ENCODE measurements around the gene RUBCNL. TPM values are rescaled to one million over a fixed set of nuclear protein-coding genes. Genes with fewer than 3 reads are reported as not detected.
"Not testable (repeated sequence)": the region's sequence is repeated elsewhere in the genome, so short reads cannot be mapped to it uniquely, and the experiment has no call there.

The RUBCNL gene
- total RNA-seq, 2 donors from 2014 or later = 2.1 to 2.3 TPM

DNA sequence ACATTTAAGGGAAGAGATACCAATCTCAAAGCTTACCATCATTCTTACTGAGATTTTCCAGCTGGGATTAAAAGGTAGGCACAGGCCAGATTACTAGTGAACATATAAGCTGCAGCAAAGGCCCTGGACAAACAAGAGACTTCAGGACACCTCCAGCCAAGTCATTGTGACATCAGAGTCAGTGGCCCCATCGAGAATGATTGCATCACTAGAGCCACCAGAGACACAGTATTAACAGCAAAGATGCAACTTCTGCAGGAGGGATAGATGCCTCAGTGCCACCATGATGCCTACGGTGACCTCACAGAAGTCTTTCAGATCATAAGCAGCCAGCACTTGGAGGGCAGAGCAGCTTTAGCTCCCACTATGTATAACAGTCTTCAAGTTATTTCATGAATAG is 8.6 kb downstream of the RUBCNL start:
- H3K27ac ChIP-seq = no peak overlapping the region
- H3K4me3 ChIP-seq = no peak overlapping the region
- TF ChIP-seq POLR2A (IDR thresholded peaks at IDR 0.05) = no peak
- TF ChIP-seq, protein P1, sequence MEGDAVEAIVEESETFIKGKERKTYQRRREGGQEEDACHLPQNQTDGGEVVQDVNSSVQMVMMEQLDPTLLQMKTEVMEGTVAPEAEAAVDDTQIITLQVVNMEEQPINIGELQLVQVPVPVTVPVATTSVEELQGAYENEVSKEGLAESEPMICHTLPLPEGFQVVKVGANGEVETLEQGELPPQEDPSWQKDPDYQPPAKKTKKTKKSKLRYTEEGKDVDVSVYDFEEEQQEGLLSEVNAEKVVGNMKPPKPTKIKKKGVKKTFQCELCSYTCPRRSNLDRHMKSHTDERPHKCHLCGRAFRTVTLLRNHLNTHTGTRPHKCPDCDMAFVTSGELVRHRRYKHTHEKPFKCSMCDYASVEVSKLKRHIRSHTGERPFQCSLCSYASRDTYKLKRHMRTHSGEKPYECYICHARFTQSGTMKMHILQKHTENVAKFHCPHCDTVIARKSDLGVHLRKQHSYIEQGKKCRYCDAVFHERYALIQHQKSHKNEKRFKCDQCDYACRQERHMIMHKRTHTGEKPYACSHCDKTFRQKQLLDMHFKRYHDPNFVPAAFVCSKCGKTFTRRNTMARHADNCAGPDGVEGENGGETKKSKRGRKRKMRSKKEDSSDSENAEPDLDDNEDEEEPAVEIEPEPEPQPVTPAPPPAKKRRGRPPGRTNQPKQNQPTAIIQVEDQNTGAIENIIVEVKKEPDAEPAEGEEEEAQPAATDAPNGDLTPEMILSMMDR (IDR thresholded peaks at IDR 0.05) = no peak
- H3K9me3 ChIP-seq = no peaks in the 10 kb centered on the region
- intact Hi-C loops (cut with DNase I) = no loop called here
- H3K4me1 ChIP-seq = no peaks in the 10 kb centered on the region
- ATAC-seq (no peak), DNase-seq (no peak)
- H3K36me3 ChIP-seq (replicated peaks in 1 of 2; ENCODE audit: insufficient read depth in 1 of 2, low read depth in 2 of 2) = no peaks in the 10 kb centered on the region
- no peaks in the 10 kb centered on the region for H3K27me3 ChIP-seq
- WGBS, 2 donors = 56 to 77% methylated on average over 1 to 2 of the region's 2 CpGs

DNA sequence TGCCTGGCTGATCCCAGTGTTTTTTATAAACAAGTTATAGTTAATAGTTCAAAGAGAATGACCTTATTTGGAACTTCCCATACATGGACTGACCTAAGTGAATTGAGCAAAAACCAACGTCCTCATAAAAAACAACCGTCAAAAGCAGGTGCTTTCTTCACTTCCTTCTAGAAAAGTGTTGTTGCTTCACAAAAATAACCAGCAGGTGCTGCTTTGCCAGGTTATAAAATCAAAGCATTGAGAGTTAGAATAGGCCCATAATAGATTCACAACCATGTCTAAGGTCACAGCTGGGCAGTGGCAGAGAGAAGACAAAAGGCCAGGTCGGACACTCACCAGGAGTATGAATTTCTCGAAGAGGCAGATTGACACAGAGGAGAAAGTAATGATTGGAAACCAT is 9.5 kb downstream of the RUBCNL start:
- intact Hi-C loops (cut with DNase I) = no loop called here
- WGBS, 2 donors = 68 to 78% methylated on average over 4 of the region's 4 CpGs
- H3K27me3 ChIP-seq = no peaks in the 10 kb centered on the region
- no peak overlapping the region for H3K27ac ChIP-seq
- no peaks in the 10 kb centered on the region for H3K4me1 ChIP-seq
- ATAC-seq (no peak), DNase-seq (no peak)
- H3K4me3 ChIP-seq = no peak overlapping the region
- H3K9me3 ChIP-seq = no peaks in the 10 kb centered on the region
- no peaks in the 10 kb centered on the region for H3K36me3 ChIP-seq (replicated peaks in 1 of 2; ENCODE audit: insufficient read depth in 1 of 2, low read depth in 2 of 2)
- no peak for TF ChIP-seq POLR2A (IDR thresholded peaks at IDR 0.05)
- TF ChIP-seq, protein P1 (IDR thresholded peaks at IDR 0.05) = no peak

DNA sequence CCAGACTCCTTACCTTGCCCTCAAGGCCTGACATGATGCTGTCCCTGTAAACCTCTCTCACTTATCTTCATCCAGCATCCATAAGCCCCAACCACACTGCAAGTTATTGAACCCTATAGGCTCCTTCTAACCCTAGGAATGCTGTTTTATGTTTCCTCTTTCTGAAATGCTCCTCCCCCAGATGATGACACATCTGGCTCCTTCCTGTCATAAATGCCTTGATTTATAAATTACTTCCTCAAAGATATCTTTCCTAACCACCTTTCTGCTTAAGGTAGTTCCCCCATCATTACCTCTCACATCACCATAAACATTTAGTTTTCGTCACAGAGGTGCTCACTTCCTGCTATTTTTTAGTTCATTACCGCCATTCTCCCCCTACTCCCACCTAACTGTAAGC is 12.3 kb downstream of the RUBCNL start:
- intact Hi-C loops (cut with DNase I) = no loop called here
- TF ChIP-seq, protein P1 (IDR thresholded peaks at IDR 0.05) = no peak
- no peak for TF ChIP-seq POLR2A (IDR thresholded peaks at IDR 0.05)
- WGBS, 2 donors = 69 to 77% methylated on average over 2 of the region's 2 CpGs
- Histone ChIP-seq H3K27ac (no peak overlapping the region), H3K27me3 (no peaks in the 10 kb centered on the region), H3K4me1 (no peaks in the 10 kb centered on the region), H3K4me3 (no peak overlapping the region), H3K9me3 (no peaks in the 10 kb centered on the region), H3K36me3 (replicated peaks in 1 of 2; ENCODE audit: insufficient read depth in 1 of 2, low read depth in 2 of 2) (no peaks in the 10 kb centered on the region)
- DNase-seq (no peak), ATAC-seq (no peak)

DNA sequence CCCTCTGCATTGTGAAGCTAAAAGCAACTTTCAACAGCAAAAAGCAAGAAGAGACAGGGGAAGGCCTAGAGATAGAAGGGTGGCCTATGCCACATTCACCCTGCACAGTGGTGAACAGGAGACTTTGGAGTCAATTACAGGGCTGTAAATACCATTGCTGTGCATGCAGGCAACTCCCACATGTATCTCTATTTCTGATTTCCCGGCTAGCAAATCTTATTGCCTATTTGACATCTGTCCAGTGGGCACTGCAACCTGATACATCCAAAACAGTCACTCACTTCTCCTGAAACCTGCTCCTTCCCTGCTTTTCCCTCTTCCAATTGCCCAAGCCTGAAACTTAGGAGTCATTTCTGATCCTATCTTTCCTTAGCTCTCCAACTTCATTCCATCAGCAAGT is 13.4 kb downstream of the RUBCNL start:
- 60 to 62% methylated on average over 1 of the region's 1 CpG for WGBS, 2 donors
- Histone ChIP-seq H3K9me3 (no peaks in the 10 kb centered on the region), H3K27ac (no peak overlapping the region), H3K4me3 (no peak overlapping the region), H3K4me1 (no peaks in the 10 kb centered on the region), H3K36me3 (replicated peaks in 1 of 2; ENCODE audit: insufficient read depth in 1 of 2, low read depth in 2 of 2) (no peaks in the 10 kb centered on the region), H3K27me3 (no peaks in the 10 kb centered on the region)
- intact Hi-C loops (cut with DNase I) = no loop called here
- TF ChIP-seq, protein P1 (IDR thresholded peaks at IDR 0.05) = no peak
- no peak for TF ChIP-seq POLR2A (IDR thresholded peaks at IDR 0.05)
- no peak for ATAC-seq
- no peak for DNase-seq

DNA sequence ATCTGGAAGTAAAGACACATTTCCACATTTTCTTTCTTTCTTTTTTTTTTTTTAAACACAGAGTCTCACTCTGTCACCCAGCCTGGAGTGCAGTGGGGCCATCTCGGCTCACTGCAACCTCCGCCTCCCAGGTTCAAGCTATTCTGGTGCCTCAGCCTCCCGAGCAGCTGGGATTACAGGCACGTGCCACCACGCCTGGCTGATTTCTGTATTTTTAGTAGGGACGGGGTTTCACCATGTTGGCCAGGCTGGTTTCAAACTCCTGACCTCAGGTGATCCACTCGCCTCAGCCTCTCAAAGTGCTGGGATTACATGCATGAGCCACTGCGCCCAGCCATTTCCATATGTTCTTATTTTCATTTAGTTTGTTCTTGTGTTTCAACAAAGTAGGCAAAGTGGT is 14.1 kb downstream of the RUBCNL start:
- ATAC-seq; H3K4me1 ChIP-seq; H3K27me3 ChIP-seq; intact Hi-C loops (cut with DNase I); H3K9me3 ChIP-seq; H3K27ac ChIP-seq; H3K36me3 ChIP-seq (replicated peaks in 1 of 2; ENCODE audit: insufficient read depth in 1 of 2, low read depth in 2 of 2); DNase-seq; H3K4me3 ChIP-seq: not testable (repeated sequence)
- WGBS, 2 donors = 86 to 92% methylated on average over 8 of the region's 8 CpGs

Measured in body of pancreas (tissue), 4 donors.